ENCODE data around the gene TRAPPC11. TPM values are rescaled to one million over a fixed set of nuclear protein-coding genes. Genes with fewer than 3 reads are reported as not detected.

TRAPPC11 gene
- total RNA-seq, 2 donors from 2014 or later: 19.5 to 21.6 TPM

DNA sequence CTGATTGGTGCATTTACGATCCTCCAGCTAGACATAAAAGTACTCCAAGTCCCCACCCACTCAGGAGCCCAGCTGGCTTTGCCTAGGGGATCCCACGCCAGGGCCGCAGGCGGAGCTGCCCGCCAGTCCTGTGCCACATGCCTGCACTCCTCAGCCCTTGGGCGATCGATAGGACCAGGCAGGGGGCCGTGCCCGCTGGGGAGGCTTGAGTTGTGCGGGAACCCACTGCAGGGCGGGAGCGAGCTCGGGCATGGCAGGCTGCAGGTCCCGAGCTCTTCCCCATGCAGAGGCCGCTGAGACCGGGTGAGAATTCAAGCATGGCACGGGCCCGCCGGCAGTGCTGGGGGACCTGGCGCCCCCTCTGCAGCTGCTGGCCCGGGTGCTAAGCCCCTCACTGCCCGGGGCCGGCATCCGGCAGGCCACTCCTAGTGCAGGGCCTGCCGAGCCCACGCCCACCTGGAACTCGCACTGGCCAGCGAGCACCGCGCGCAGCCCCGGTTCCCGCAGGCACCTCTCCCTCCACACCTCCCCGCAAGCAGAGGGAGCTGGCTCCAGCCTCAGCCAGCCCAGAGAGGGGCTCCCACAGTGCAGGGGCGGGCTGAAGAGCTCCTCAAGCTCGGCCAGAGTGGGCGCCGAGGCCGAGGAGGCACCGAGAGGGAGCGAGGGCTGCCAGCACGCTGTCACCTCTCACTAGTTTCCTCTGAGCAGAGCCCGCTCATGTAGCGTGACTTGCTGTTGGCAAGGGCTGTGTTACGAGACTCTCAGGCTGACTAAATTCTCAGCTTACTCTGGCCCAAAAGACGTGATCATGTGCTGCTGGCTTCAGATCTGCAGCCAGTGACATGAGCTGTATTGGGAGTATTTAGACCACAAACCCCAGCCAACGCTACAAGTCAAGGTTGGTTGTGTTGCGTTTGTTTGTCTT lies 87.5 kb downstream of the TRAPPC11 start:
- intact Hi-C loops (cut with DNase I): no loop called here
- DNase-seq: no peak
- ATAC-seq: peak in 1 of 2 donors; percentile 67

DNA sequence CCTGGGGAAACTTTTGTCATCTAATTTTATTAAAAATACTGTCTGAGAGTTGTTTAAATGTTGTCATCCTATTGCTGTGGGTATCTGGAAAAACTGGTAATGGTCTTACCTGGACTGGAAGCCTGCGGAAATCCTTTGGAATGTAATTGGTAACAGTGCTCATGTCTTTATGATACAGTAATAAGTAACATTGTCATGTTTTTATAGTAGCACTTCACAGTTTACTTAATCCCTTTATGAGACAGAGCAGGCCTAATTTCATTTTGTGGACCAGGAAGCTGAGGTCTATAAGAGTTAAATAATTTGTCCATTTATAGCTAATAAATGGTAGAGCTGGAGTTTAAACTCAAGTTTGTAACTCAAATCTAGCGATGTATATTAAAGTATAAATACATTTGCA lies 88.3 kb downstream of the TRAPPC11 start:
- DNase-seq: no peak
- intact Hi-C loops (cut with DNase I): no loop called here
- no peak for ATAC-seq

DNA sequence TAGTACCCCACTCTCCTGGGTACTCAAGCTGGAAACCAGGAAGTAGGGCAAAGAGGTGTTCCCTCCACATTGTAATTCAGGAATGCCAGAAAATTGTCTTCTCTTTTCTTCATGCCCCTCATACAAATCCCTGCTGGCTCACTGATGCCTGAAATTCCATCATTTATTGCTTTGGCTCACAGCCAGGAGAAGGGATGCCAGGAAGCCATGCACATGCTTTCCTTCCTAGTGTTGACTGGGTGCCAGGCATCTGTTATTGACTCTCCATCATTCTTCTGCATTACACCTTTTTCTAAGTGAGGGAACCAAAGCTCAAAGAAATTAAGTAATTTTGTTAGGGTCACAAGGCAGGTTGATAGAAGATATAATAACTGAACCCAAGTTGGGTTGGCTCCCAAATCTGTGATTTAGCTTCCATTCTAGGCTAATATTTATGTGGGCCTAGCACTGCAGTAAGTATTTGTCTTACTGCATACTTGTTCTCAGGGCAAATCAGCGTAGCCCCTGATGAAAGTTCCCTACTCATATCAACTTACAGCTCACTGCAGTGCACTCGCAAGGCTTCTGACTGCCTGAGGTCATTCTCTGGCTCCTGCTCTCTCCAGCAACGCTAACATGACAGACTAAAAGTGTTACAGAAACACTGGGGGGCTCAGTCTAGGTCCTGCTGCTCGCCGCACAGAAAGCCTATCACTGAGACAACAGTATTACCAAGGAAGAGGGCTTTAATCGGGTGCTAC lies 89.0 kb downstream of the TRAPPC11 start:
- DNase-seq (no peak), ATAC-seq (no peak)
- intact Hi-C loops (cut with DNase I): no loop called here

DNA sequence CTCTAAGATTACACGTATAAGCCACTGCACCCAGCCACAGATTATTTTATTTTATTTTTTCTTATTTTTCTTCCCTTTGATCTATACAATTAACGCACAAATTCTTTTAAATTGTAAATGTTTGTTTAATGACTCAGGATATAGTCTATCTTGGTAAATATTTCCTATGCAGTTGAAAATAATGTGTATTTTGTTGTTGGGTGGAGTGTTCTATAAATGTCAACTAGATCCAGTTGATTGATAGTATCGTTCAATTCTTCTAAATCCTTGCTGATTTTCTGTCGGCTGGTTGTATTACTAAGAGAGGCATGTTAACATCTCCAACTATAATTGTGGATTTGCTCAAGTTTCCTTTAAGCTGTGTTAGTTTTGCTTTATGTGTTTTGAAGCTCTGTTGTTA lies 92.0 kb downstream of the TRAPPC11 start:
- ATAC-seq (no peak), DNase-seq (no peak)
- intact Hi-C loops (cut with DNase I): no loop called here

DNA sequence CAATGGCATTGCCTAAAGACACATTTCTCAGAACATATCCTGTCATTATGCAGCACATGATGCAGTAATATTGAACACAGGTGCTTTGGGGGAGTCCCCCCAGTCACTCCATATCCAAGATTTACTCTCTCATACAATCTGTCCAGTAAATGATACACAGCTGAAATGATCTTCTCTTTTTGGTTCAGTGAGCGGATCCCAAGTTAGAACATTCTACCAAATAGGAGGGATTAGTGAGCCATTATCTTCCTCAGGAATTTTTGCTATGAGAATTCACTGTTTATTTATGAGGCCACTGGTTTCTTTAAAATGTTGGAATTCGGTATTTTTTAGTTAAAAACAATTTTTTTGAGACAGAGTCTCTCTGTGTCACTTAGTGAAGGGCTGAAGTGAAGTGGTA lies 96.5 kb downstream of the TRAPPC11 start:
- ATAC-seq (no peak), DNase-seq (no peak)
- intact Hi-C loops (cut with DNase I): no loop called here

DNA sequence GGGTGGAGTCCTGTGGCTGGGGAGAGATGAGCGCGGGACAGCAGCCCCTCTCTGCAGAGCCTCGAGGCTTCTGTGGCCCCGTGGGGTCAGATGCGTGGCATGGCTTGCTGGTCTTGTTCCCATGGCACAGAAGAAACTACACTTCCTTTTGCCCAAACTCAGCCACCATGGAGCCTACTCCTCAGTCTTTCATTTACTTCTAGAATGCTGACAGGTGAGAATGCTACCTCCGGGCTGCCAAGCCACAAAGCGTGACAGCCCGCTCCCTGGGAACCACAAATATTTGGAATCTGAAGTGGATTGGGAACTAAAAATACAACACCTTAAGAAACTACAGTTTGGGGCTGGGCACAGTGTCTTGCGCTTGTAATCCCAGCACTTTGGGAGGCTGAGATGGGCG lies 98.0 kb downstream of the TRAPPC11 start:
- DNase-seq (no peak), ATAC-seq (no peak)
- intact Hi-C loops (cut with DNase I): no loop called here

DNA sequence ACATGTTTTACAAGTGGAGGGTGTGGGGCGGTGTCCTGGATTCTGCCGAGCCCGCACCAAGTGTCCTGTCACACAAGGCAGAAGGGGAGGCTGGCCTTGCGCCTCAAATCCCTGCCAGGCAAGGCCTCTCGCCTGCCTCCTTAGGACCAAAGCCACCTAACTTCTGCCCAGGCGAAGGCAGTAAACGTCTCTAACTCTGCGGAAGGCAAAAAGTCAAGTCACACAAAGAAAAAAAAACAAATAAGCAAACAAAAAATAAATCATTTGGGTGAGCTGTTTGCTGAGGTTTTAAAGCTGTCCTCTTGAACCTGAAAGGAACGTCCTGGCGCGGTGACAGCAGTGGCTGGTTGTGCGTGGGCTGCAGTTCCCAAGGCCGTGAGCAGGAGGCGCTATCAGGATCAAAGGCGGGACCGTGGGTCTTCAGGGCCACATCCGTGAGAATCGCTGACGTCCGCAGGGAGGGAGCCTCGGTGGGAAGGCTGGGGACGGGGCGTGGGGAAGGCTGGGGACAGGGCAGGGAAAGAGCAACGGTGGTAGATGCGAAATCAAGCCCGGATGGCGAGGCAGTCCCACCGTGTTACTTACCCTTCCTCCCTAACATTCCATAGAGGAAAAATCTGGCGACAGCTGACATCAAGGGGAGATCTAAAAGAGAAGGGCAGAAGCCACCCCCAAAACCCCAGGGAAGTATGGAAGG lies 99.1 kb downstream of the TRAPPC11 start:
- peak; percentile 66 to 80 for ATAC-seq
- peak; percentile 79 for DNase-seq
- intact Hi-C loops (cut with DNase I): no loop called here

DNA sequence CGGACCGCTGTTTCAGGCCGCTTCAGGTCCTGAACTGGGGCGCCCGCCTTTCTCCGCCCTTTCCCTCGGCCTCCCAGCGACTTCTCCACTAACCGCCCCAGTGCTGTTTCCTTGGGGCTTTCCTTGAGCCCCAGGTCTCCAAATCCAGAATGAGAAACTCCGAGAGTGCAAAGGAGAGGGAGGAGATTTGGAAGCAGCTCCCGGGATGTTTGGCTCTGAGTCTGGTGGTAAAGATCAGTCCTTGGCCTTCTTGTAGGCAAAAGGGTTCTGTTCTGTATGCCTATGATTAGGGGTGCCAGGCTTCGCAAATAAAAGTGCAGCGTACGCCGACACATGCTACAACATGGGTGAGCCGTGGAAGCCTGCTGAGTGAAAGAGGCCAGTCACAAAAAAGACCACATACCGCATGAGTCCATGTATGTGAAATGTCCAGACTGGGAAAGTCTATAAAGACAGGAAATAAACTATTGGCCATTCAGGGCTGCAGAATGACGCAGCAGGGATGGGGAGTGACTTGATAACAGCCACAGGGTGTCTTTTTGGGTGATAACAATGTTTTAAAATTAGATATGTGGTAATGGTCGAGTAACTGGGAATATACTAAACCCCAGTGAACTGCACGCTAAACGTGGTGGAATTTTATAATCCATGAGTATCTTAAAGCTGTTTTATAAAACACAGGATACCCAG lies 99.8 kb downstream of the TRAPPC11 start:
- DNase-seq: no peak
- intact Hi-C loops (cut with DNase I): no loop called here
- ATAC-seq: peak; percentile 36 to 63

DNA sequence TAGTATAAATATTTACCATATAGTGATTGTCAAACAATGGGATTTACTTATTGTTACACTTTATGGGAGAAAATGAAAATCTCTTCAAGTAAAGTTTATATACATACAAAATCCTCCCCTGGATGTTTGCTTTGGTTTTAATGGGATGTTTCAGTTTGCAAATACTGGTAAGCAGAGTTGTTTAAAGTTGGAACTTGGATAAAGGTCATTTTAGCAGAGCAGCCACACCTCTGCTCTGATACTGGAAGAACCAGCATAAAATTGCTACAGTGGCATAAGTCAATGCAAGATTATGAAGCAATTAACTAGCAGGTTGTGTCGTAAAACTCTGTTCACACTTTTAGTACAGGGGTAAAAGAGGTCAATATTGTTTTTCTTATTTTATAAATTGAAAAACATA lies 101.2 kb downstream of the TRAPPC11 start:
- ATAC-seq (no peak), DNase-seq (no peak)

More for the DNA sequence above, 101.2 kb downstream of the TRAPPC11 start:
- intact Hi-C loops (cut with DNase I): no loop called here

Other genes with a start within 250 kb of the TRAPPC11 start
- 10 to 100 TPM in 1 of 2 donors, 1 to 10 TPM in 1; 8.7 to 11.2 TPM for gene CDKN2AIP, start 214.7 kb upstream of the TRAPPC11 start, total RNA-seq
- 1 to 10 TPM; 5.4 to 6.2 TPM for gene ING2, start 154.2 kb upstream of the TRAPPC11 start, total RNA-seq
- gene RWDD4, start 108 bp upstream of the TRAPPC11 start, total RNA-seq: 10 to 100 TPM; 14.7 to 16.6 TPM
- 10 to 100 TPM in 1 of 2 donors, 1 to 10 TPM in 1; 9.1 to 11.2 TPM for gene STOX2, start 246.0 kb downstream of the TRAPPC11 start, total RNA-seq